Osteoblast (primary cell): ENCODE measurements around the gene SDSL. TPM values are rescaled to one million over a fixed set of nuclear protein-coding genes. Genes with fewer than 3 reads are reported as not detected.

Experiments
- DNase-seq: peaks from one replicate; pipeline ENCODE4 v3.0.0; 2011; ENCODE audit warnings: low spot score, mixed read lengths; ENCODE audit not compliant: insufficient read length; ENCODE audit errors: missing footprints
- H2AFZ ChIP-seq: 2 replicates; pipeline ENCODE4 v1.6.0; 2011; ENCODE audit warnings: mild to moderate bottlenecking, low read length
- H3K27ac ChIP-seq: 2 replicates; pipeline ENCODE4 v1.5.1; 2011; ENCODE audit warnings: mild to moderate bottlenecking, low read depth, low read length, moderate library complexity
- H3K27me3 ChIP-seq: 2 replicates; pipeline ENCODE4 v1.6.0; 2012; ENCODE audit warnings: mild to moderate bottlenecking, control low read depth, inconsistent platforms, low read length, moderate library complexity; ENCODE audit not compliant: insufficient read depth
- H3K36me3 ChIP-seq: 2 replicates; pipeline ENCODE4 v1.5.1; 2011; ENCODE audit warnings: mild to moderate bottlenecking, low read length, control low read depth, moderate library complexity; ENCODE audit not compliant: insufficient read depth
- H3K4me1 ChIP-seq: 2 replicates; pipeline ENCODE4 v1.5.1; 2011; ENCODE audit warnings: mild to moderate bottlenecking, low read length, control low read depth, moderate library complexity; ENCODE audit not compliant: insufficient read depth
- H3K4me2 ChIP-seq: 2 replicates; pipeline ENCODE4 v1.6.0; 2011; ENCODE audit warnings: mild to moderate bottlenecking, low read length; ENCODE audit not compliant: insufficient read depth
- H3K4me3 ChIP-seq: fragments of 200-600 bp; sonication (generic); 3 replicates; pipeline ENCODE4 v1.5.1; 2012; ENCODE audit warnings: mild to moderate bottlenecking, low read length, inconsistent platforms; ENCODE audit not compliant: insufficient read depth
- H3K79me2 ChIP-seq: 2 replicates; pipeline ENCODE4 v1.6.0; 2012; ENCODE audit warnings: mild to moderate bottlenecking, low read length, control low read depth, inconsistent platforms; ENCODE audit not compliant: insufficient read depth
- H3K9me3 ChIP-seq: 2 replicates; pipeline ENCODE4 v1.5.1; 2011; ENCODE audit warnings: low read depth, low read length, control low read depth
- H4K20me1 ChIP-seq: 2 replicates; pipeline ENCODE4 v1.6.0; 2012; ENCODE audit warnings: mild to moderate bottlenecking, low read length, control low read depth; ENCODE audit not compliant: insufficient read depth
- total RNA-seq: library from RNA; depleted of rRNA; stranded (reverse); fragments of >200 nt; gene quantifications from 2 replicates; pipeline ENCODE4 v1.2.3, GENCODE V29; 2012
- TF ChIP-seq, protein P1 (sequence below): IDR thresholded peaks from 2 replicates; pipeline ENCODE4 v1.5.1; 2011; ENCODE audit warnings: mild to moderate bottlenecking, low read depth, low read length, moderate library complexity; ENCODE audit errors: extremely low read depth

The SDSL gene
- total RNA-seq, 1 donor, result 6.5 TPM

GRCh38 chr12:113425960-113426453, 3.8 kb downstream of the SDSL start:
- Histone ChIP-seq H3K79me2 (peaks cover 11% of the 10 kb centered on the region), H3K4me2 (no peak overlapping the region), H4K20me1 (peaks cover 8% of the 10 kb centered on the region), H3K27me3 (no peaks in the 10 kb centered on the region), H3K27ac (no peak overlapping the region), H3K9me3 (no peaks in the 10 kb centered on the region), H3K4me3 (no peak overlapping the region), H3K4me1 (peaks cover 5% of the 10 kb centered on the region), H2AFZ (no peak overlapping the region), H3K36me3 (no peaks in the 10 kb centered on the region)
- TF ChIP-seq, protein P1, sequence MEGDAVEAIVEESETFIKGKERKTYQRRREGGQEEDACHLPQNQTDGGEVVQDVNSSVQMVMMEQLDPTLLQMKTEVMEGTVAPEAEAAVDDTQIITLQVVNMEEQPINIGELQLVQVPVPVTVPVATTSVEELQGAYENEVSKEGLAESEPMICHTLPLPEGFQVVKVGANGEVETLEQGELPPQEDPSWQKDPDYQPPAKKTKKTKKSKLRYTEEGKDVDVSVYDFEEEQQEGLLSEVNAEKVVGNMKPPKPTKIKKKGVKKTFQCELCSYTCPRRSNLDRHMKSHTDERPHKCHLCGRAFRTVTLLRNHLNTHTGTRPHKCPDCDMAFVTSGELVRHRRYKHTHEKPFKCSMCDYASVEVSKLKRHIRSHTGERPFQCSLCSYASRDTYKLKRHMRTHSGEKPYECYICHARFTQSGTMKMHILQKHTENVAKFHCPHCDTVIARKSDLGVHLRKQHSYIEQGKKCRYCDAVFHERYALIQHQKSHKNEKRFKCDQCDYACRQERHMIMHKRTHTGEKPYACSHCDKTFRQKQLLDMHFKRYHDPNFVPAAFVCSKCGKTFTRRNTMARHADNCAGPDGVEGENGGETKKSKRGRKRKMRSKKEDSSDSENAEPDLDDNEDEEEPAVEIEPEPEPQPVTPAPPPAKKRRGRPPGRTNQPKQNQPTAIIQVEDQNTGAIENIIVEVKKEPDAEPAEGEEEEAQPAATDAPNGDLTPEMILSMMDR, result no peak
- no peak for DNase-seq

DNA sequence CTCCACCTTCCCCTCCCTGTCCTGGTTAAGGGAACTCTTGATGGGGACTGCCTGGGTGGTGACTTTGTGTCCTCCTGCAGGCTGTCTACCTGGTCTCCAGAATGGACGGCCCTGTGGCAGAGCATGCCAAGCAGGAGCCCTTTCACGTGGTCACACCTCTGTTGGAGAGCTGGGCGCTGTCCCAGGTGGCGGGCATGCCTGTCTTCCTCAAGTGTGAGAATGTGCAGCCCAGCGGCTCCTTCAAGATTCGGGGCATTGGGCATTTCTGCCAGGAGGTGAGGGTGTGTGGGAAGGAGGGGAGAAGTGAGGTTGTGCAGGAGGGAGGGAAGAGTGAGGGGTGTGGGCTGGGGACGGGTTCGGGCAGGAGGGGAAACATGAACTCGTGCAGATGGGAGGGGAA, 5.7 kb downstream of the SDSL start:
- no peaks in the 10 kb centered on the region for H3K27me3 ChIP-seq
- no peak for DNase-seq
- no peak overlapping the region for H2AFZ ChIP-seq
- H3K79me2 ChIP-seq, result peaks cover 4% of the 10 kb centered on the region
- peaks cover 1% of the 10 kb centered on the region for H3K4me1 ChIP-seq
- no peaks in the 10 kb centered on the region for H3K9me3 ChIP-seq
- H4K20me1 ChIP-seq, result peaks cover 8% of the 10 kb centered on the region
- no peak overlapping the region for H3K4me3 ChIP-seq
- H3K27ac ChIP-seq, result no peak overlapping the region
- H3K36me3 ChIP-seq, result no peaks in the 10 kb centered on the region
- TF ChIP-seq, protein P1, result no peak
- no peak overlapping the region for H3K4me2 ChIP-seq

- no peaks in the 10 kb centered on the region for H3K27me3 ChIP-seq
- no peak overlapping the region for H3K27ac ChIP-seq
- H3K4me3 ChIP-seq, result no peak overlapping the region
- H3K9me3 ChIP-seq, result no peaks in the 10 kb centered on the region
- no peak for DNase-seq
- peaks cover 8% of the 10 kb centered on the region for H4K20me1 ChIP-seq
- H3K79me2 ChIP-seq, result no peaks in the 10 kb centered on the region
- no peak overlapping the region for H2AFZ ChIP-seq
- H3K4me2 ChIP-seq, result no peak overlapping the region
- no peaks in the 10 kb centered on the region for H3K36me3 ChIP-seq
- no peaks in the 10 kb centered on the region for H3K4me1 ChIP-seq
- TF ChIP-seq, protein P1, result no peak
These were observed 6.3 kb downstream of the SDSL start for GRCh38 chr12:113428482-113428881.

GRCh38 chr12:113432986-113433385, 10.8 kb downstream of the SDSL start:
- Histone ChIP-seq H3K4me1 (no peaks in the 10 kb centered on the region), H3K4me3 (no peak overlapping the region), H3K79me2 (no peaks in the 10 kb centered on the region), H3K27ac (no peak overlapping the region), H3K9me3 (no peaks in the 10 kb centered on the region), H4K20me1 (no peaks in the 10 kb centered on the region), H3K27me3 (no peaks in the 10 kb centered on the region), H2AFZ (no peak overlapping the region), H3K4me2 (no peak overlapping the region), H3K36me3 (no peaks in the 10 kb centered on the region)
- TF ChIP-seq, protein P1, result no peak
- no peak for DNase-seq
